ENCODE data around the gene RANBP3.
A peak's percentile ranks its signal among the peaks of the same experiment; 100 is the strongest.
"Not testable (repeated sequence)": the region's sequence is repeated elsewhere in the genome, so short reads cannot be mapped to it uniquely, and the experiment has no call there.

RANBP3 gene

GRCh38 chr19:5985837-5986236 lies 7.9 kb upstream of the RANBP3 start:
- not testable (repeated sequence) for DNase-seq (ENCODE audit: low spot score)

DNA sequence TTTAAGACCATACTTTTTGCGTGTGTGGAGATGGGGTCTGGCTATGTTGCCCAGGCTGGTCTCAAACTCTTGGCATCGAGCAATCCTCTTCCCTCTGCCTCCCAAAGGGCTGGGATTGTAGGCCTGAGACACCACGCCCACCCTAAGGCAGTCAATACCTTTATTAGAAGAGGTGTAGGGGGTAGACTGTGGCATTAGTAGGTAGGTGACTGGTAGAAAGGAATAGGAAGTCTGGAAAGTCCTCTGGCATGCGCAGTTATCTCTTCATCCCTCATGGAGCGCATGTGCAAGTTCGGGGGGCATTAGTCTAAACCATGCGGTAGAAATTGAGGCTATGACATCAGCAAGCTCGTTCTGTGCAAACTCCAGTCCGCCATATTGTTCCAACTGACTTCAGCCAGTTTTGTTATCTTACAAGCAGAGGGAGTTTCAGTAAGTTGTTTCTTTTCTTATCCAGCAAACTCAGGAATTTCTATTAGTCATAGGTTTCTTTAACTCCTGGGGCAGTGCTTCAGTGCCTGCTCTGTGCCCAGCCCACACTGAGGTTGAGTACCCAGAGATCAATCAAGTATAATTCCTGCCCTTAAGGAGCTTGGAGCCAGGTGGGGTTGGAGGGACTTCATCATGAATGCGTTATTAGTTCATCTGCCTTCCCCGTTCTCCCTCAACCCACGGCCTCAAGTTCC lies 7.3 kb upstream of the RANBP3 start:
- no peak for DNase-seq (ENCODE audit: low spot score)

DNA sequence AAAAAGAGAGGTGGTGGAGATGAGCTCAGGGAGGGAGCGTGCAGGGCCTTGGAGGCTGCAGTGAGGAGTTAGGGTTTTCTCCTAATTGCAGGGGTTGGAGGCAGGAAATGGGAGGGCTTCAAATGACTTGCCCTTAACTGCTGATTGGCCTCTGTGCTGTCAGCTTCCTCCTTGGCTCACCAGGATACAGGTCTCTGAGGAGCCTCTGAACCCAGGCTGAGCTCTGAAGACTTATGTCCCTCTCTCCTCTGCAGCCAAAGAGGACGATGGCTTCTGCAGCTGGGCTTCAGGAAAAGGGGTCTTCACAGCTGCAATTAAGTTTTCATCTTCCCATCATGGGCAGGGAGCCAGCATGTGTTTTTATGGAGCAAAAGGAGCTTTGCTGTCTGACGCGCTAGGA lies 6.7 kb upstream of the RANBP3 start:
- no peak for DNase-seq (ENCODE audit: low spot score)

DNA sequence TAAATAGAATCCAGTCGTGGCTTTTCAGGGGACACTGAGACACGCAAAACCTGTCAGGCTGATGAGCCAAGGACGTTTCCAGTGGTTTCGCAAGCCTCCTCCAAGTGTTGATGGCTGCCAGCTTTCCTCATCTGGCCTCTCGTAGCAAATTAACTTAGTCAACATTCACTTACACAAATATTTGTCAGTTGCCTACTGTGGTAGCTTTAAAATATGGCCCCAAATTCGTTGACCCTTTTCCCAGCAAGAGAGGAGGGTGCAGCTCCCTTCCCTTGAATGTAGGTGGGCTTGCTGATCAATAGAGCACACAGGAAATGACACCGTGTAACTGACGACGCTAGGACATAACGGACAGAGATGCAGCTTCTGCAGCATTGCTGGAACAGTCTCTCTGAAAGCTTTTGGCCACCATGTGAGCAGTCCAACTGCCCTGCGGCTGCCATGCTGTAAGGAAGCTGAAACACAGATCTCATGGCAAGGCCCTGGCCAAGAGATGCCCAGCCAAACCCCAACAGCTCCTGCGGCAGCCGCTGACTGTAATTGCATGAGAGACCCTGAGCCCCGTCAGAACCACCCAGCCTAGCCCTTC lies 5.5 kb upstream of the RANBP3 start:
- DNase-seq (ENCODE audit: low spot score), result no peak

DNA sequence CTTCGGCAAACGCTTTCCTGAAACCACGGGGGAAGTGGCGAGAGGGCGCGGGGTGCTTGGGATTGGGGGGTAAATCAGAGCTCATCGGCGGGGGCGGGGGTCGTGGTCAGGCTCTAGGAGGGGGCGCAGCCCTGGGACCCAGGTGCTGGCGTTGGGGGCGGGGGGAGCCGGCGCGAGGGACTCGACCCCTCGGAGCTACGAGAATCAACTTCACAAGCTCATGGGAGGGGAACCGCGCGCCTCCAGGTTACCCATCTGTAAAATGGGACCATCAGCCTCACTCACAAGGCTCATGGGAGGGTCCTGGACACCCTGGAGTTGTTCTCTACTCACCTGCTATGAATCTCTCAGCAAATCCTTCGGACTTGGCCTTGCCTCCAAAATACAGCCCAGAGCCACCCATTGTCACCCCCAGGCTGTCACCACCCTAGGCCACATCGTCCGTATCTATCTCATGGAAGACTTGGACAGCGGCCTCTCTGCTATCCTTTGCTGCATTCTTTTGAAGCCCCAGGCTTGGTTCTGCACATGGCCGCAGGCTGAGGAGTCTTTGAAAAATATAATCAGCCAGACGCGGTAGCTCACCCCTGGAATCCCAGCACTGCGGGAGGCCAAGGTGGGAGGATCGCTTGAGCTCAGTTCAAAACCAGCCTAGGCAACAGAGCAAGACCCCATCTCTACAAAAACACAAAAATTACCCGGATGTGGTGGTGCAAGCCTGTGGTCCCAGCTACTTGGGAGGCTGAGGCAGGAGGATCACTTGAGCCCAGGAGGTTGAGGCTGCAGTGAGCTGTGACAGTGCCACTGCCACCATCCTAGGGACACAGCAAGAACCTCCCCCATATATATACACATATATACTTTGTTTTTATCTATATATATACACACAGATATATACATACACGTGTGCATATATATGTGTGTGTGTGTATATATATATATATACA lies 939 bp upstream of the RANBP3 start:
- no peak for DNase-seq (ENCODE audit: low spot score)

GRCh38 chr19:5977222-5977784 lies 637 bp downstream of the RANBP3 start:
- no peak for DNase-seq (ENCODE audit: low spot score)

DNA sequence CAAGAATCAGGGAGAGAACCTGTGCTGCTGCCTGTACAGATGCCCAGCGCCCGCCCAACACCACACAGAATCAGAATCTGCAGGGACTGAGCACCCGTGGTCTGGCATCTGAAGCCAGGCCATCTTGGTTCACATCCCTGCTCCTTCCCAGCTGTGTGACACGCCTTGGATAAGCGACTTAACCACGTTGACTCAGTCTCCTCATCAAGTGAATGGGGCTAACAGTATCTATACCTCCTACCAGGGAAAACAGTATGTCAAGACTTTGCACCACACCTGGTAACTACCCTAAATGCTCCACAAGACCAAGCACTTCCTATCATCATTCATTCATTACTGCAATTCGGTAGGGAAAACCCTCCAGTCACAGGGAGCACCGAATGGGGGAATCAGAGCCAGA lies 1.2 kb downstream of the RANBP3 start:
- DNase-seq (ENCODE audit: low spot score), result no peak

DNA sequence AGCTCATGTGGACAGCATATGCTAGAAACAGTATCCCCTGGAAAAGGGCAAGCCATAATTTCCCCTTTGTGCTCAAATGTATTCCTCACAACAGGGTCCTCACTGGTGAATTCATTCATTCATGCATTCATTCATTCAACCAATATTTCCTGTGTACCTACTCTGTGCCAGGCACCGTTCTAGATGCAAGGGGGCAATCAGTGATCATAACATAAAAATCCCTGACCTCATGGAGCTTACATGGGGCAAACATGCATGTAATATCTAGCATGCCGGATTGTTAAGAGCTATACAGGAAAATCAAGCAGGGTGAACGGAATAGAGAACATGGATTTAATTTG lies 2.6 kb downstream of the RANBP3 start:
- no peak for DNase-seq (ENCODE audit: low spot score)

GRCh38 chr19:5974721-5975387 lies 3.1 kb downstream of the RANBP3 start:
- DNase-seq (ENCODE audit: low spot score), result peak; percentile 51

DNA sequence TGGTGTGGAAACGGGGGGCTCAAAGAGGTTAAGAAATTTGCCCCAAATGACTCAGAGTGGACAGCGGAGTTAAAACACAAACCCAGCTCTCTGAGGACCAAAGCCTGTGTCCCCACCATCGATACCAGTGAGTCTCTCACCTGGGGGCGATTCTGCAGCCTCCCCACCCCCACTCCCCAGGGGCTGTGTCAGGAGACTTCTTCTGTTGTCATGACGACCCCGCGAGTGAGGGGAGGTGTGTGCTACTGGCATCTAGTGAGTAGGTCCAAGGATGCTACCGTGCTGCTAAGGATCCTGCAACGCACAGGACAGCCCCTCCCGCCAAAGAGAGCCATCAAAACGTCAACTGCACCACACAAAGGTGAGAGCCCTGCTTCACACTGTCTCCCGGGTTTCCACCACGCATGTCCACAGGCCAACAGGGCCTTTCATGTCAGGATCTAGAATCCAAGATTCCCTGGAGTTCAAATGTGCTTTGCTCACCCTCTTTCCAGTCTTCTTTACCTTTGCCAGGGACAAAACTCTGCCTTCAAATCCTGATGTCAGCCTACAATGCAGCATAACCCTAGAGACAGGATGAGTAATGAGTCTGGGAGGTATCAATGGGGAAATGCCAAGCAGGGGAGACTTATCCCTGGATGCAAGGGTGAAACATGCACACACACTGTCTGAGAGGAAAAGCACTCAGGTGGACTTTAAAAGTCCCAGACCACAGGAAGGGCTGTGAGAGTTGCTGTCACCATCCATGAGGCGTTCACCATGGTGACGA lies 3.9 kb downstream of the RANBP3 start:
- no peak for DNase-seq (ENCODE audit: low spot score)

- DNase-seq (ENCODE audit: low spot score), result no peak
Measured at GRCh38 chr19:5973376-5973775, 4.6 kb downstream of the RANBP3 start.

DNA sequence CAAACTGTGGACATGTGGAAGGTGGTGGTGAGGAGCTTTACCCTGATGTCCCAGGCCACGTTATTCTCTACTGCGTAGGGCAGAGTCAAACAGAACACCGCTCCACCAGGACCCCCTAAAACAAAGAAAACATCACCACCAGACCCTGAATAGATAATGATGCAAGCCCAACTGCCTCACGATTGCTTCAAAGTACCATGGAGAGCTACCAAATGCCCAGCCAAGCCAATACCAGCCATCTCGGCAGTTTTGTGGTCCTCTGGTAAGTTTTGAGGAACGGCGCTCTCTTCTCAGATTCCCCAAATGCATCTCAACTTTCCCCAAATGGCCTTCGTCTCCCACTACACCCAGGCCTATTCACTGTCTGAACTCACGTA lies 5.6 kb downstream of the RANBP3 start:
- no peak for DNase-seq (ENCODE audit: low spot score)

DNA sequence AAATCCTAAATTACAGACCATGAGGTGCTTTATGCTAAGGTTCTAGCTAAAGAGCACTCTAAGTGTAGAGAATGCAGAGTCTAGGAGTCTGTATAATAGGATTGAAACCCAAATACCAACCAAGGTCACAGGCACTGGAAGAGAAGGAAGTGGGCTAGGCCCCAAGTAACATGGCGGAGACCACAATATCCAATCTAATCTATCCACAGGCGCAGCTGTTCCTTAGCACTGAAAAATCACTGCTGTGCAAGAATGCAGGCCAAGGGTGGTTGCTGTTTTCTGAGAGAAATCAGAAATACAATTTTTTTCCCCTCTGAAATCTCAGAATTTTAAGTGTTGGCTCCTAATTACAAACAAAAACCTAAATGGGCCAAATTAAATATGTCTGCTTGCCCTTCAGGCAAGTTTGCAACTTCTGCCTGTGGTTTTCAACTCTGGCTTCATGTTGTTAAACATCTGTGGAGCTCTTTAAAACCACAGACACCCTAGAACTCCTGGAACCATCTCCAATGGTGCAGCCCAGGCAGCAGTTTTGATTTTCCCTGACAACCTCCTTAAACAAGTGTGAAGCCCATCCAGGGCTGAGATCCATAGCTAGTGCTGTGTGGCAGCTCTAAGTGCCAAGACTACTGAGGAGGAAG lies 6.1 kb downstream of the RANBP3 start:
- DNase-seq (ENCODE audit: low spot score), result no peak

DNA sequence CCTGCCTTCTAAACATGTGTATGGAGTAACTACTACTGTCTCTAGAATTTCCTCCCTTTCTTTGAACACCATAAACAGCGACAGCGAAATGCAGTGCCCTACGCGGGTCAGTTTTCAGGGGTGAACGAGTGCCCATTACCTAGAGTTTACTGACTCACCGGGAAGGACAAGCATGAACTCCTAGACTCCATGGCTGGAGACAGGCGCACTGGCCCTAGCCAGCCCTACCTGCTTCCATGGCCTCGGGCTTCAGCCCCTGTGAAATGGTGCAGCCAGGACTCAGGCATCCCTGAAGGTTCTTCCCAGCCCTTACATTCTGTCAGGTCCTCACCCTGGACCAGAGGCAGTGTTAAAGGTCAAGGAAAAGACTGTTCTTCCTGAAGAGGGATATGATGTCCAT lies 8.5 kb downstream of the RANBP3 start:
- no peak for DNase-seq (ENCODE audit: low spot score)

DNA sequence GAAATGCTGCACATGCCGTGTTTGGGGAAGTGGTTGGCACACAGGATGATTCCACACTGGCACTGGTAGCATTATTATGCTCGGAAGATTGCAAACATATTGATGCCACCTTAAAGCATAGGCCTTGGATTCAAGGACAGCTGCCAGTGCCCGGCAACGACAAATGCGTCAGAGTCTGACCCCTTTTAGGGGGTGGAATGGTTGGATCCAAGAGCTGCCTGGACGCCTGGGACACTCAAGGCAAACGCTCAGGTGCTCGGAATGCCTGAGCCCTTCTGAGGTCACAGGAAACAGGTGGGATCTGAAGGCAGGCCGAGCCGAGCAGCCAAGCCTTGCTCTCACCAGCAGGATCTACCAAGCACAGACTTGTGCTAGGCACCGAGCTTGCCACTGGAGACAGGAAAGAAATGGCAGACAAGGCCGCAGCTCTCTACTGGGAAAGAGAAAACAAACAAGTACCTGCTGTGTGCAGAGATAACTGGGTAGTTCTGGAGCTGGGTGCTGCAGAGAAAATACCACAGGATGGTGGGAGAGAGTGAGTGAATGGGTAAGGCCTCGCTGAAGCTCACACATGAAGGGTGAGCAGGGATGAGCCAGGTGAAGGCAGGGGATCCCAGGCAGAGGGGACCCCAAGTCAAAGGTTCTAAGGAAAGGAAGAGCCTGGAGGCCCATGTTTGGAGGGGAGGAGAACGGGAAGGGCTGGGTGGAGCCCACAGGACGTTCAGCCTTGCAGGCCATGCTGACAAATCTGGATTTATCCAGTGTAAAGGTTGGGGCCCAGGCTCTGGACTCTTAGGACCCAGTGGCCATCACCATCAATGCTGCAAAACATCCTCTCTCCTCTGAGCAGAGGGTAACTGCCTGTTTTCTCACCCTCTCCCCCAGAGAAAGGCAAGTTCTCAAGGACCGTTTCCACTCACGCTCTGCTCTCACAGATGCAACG lies 9.2 kb downstream of the RANBP3 start:
- DNase-seq (ENCODE audit: low spot score), result no peak

- peak; percentile 79 for DNase-seq (ENCODE audit: low spot score)
Measured at GRCh38 chr19:5967994-5968430, 9.9 kb downstream of the RANBP3 start.

- no peak for DNase-seq (ENCODE audit: low spot score)
Measured at GRCh38 chr19:5967571-5967970, 10.4 kb downstream of the RANBP3 start.

DNA sequence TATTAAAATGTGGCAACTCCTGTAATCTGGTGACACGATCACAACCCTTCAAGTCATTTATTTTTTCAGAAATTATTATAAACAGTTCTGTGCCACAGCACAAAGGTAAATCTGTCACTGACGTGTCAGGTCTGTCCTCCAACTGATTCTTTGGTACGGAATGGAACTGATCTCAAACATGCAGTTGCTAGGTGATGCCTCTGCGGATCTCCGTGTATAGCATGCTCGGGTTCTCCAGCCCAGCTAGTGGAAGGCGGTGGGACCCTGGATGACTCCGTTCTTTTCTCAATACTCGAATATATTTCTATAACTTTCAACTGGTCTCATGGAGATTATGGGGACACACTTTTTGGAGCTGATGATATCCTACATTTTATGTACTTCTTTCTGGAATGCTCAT lies 11.0 kb downstream of the RANBP3 start:
- no peak for DNase-seq (ENCODE audit: low spot score)

DNA sequence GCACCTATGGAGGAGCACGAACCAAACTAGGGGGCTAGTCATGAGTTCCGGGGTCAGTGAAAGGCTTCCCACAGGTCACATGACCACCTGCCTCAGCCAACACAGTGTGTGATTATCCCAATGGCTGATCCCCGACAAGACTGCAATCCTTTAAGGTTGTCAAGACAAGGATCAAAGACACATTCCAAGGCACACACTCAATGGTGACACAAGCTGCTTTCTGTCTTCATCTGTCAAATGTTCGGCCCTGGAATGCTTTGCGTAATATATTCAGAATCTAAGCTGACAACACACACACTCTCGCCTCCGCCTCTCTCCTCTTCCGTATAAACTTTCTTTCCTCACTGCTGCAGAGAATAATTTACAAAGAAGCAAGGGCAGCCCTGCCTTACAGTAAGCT lies 11.7 kb downstream of the RANBP3 start:
- no peak for DNase-seq (ENCODE audit: low spot score)
